ENCODE results near the gene HIPK3.

Gene HIPK3

DNA sequence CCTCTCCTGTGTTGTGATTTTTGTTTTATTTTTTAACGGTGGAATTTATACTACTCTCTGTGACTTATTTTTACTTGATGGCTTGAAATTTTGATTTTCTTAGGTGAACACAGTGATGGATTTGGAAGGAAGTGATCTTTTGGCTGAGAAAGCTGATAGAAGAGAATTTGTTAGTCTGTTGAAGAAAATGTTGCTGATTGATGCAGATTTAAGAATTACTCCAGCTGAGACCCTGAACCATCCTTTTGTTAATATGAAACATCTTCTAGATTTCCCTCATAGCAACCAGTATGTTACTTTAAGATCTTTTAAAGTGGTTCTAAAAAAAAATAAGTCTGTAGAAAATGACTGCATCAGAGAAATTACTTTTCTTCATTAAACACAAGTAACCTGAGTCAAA lies 82.1 kb downstream of the HIPK3 start:
- Histone ChIP-seq H3K4me1 (ENCODE audit: insufficient read depth, poor library complexity, severe bottlenecking) (no peaks in the 10 kb centered on the region), H3K9me3 (ENCODE audit: severe bottlenecking) (no peaks in the 10 kb centered on the region), H3K27me3 (ENCODE audit: insufficient read depth, poor library complexity, severe bottlenecking) (no peaks in the 10 kb centered on the region), H3K36me3 (ENCODE audit: low read depth) (peaks cover 64% of the 10 kb centered on the region), H3K4me3 (ENCODE audit: severe bottlenecking) (no peak overlapping the region), H3K27ac (ENCODE audit: poor library complexity, severe bottlenecking) (no peak overlapping the region)
- ATAC-seq (ENCODE audit: low read depth) (no peak), DNase-seq (ENCODE audit: low spot score) (no peak)
- TF ChIP-seq, protein P1, sequence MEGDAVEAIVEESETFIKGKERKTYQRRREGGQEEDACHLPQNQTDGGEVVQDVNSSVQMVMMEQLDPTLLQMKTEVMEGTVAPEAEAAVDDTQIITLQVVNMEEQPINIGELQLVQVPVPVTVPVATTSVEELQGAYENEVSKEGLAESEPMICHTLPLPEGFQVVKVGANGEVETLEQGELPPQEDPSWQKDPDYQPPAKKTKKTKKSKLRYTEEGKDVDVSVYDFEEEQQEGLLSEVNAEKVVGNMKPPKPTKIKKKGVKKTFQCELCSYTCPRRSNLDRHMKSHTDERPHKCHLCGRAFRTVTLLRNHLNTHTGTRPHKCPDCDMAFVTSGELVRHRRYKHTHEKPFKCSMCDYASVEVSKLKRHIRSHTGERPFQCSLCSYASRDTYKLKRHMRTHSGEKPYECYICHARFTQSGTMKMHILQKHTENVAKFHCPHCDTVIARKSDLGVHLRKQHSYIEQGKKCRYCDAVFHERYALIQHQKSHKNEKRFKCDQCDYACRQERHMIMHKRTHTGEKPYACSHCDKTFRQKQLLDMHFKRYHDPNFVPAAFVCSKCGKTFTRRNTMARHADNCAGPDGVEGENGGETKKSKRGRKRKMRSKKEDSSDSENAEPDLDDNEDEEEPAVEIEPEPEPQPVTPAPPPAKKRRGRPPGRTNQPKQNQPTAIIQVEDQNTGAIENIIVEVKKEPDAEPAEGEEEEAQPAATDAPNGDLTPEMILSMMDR (IDR thresholded peaks at IDR 0.05; ENCODE audit: poor library complexity, severe bottlenecking) = no peak

DNA sequence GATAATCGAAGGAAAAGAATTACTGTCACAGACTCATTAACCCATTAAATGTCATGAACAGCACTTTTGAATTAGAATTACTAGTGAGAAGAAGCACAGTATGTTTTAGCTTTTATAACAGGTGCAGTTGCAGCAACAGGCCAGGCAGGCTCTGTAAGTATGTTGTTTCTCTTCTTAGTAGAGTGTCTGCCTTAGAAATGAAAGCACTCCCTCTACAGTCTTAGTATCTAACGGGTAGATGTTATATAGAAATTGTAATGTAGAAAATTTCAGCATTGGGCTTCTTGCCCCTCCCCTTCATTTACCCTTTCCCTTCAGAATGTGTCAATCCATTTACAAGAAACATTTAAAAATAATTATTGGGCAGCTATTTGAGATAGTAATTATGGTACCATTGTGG lies 87.4 kb downstream of the HIPK3 start:
- Histone ChIP-seq H3K27me3 (ENCODE audit: insufficient read depth, poor library complexity, severe bottlenecking) (no peaks in the 10 kb centered on the region), H3K4me3 (ENCODE audit: severe bottlenecking) (no peak overlapping the region), H3K36me3 (ENCODE audit: low read depth) (peaks cover 82% of the 10 kb centered on the region), H3K27ac (ENCODE audit: poor library complexity, severe bottlenecking) (no peak overlapping the region), H3K4me1 (ENCODE audit: insufficient read depth, poor library complexity, severe bottlenecking) (no peaks in the 10 kb centered on the region), H3K9me3 (ENCODE audit: severe bottlenecking) (no peaks in the 10 kb centered on the region)
- ATAC-seq (ENCODE audit: low read depth) (peak; percentile 51; the same call in 1 of the 3 replicates), DNase-seq (ENCODE audit: low spot score) (no peak)
- TF ChIP-seq, protein P1 (IDR thresholded peaks at IDR 0.05; ENCODE audit: poor library complexity, severe bottlenecking) = peak; percentile 15

DNA sequence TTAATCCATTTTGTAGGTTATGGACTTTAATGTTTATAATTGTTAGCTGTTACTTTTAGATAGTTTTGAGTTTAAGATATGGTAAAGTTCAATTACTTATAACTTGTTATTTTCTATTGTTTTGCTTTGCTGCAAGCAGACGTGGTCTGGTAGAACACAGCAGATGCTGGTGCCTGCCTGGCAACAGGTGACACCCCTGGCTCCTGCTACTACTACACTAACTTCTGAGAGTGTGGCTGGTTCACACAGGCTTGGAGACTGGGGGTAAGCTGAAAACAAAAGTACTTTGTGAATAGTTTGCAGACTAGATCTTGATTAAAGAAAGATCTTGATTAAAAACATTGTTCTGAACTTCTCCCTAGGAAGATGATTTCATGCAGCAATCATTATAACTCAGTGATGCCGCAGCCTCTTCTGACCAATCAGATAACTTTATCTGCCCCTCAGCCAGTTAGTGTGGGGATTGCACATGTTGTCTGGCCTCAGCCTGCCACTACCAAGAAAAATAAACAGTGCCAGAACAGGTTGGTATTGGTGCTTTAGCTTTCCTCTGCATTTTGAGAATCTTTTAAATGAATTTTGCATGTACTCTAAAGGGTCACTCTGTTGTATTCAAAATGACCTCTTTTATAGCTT lies 90.4 kb downstream of the HIPK3 start:
- no peak for ATAC-seq (ENCODE audit: low read depth)
- H3K27ac ChIP-seq (ENCODE audit: poor library complexity, severe bottlenecking) = no peak overlapping the region
- TF ChIP-seq, protein P1 (IDR thresholded peaks at IDR 0.05; ENCODE audit: poor library complexity, severe bottlenecking) = no peak
- no peak overlapping the region for H3K4me3 ChIP-seq (ENCODE audit: severe bottlenecking)
- H3K36me3 ChIP-seq (ENCODE audit: low read depth) = peaks cover 89% of the 10 kb centered on the region
- no peaks in the 10 kb centered on the region for H3K4me1 ChIP-seq (ENCODE audit: insufficient read depth, poor library complexity, severe bottlenecking)
- DNase-seq (ENCODE audit: low spot score) = no peak
- H3K27me3 ChIP-seq (ENCODE audit: insufficient read depth, poor library complexity, severe bottlenecking) = no peaks in the 10 kb centered on the region
- H3K9me3 ChIP-seq (ENCODE audit: severe bottlenecking) = no peaks in the 10 kb centered on the region

DNA sequence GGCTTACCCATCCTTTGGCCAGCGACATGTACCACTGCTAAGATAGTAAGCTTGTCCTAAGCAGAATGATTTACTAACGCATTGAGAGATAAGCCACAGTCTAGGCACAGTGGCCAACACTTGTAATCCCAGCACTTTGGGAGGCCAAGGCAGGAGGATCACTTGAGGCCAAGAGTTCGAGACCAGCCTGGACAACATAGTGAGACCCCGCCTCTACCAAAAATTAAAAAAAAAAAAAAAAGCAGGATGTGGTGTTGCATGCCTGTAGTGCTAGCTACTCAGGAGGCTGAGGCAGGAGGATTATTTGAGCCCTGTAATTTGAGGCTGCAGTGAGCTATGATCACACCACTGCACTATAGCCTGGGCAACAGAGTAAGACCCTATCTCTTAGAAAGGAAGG lies 93.1 kb downstream of the HIPK3 start:
- no peak for DNase-seq (ENCODE audit: low spot score)
- Histone ChIP-seq H3K27me3 (ENCODE audit: insufficient read depth, poor library complexity, severe bottlenecking) (no peaks in the 10 kb centered on the region), H3K9me3 (ENCODE audit: severe bottlenecking) (no peaks in the 10 kb centered on the region), H3K36me3 (ENCODE audit: low read depth) (peaks cover 96% of the 10 kb centered on the region), H3K27ac (ENCODE audit: poor library complexity, severe bottlenecking) (no peak overlapping the region), H3K4me1 (ENCODE audit: insufficient read depth, poor library complexity, severe bottlenecking) (no peaks in the 10 kb centered on the region), H3K4me3 (ENCODE audit: severe bottlenecking) (no peak overlapping the region)
- TF ChIP-seq, protein P1 (IDR thresholded peaks at IDR 0.05; ENCODE audit: poor library complexity, severe bottlenecking) = no peak
- no peak for ATAC-seq (ENCODE audit: low read depth)

DNA sequence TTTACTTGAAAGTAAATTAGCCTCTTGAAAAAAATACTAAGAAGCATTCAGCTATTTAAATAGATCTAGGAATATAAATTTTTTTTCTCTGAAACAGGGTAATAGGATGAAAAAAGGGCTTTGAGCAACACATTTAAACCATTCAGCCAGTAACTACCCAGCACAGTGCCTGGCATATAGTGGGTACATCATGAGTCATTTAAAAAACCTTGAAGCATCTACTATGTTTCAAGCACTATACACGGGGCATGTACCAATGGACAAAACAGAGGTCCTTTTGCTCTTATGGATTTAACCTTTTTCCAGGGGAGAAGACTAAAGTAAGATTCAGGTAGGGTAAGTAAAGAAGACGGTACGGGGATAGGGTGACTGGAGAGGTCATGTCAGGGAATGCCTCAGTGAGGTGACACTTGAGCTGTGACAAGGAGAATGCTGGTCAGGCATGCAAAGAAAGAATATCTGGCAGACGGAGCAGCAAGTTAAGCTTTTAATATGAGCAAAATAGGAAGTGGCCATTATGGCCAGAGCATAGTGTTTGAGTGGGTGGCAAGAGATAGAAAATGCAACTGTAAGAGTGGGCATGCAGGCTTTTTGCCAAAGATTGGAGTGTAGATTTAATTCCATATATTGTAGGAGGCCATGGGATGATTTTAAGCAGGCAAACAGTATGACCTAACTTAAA lies 101.1 kb downstream of the HIPK3 start:
- Histone ChIP-seq H3K36me3 (ENCODE audit: low read depth) (peaks cover 21% of the 10 kb centered on the region), H3K27me3 (ENCODE audit: insufficient read depth, poor library complexity, severe bottlenecking) (no peaks in the 10 kb centered on the region), H3K27ac (ENCODE audit: poor library complexity, severe bottlenecking) (no peak overlapping the region), H3K4me1 (ENCODE audit: insufficient read depth, poor library complexity, severe bottlenecking) (no peaks in the 10 kb centered on the region), H3K4me3 (ENCODE audit: severe bottlenecking) (no peak overlapping the region), H3K9me3 (ENCODE audit: severe bottlenecking) (no peaks in the 10 kb centered on the region)
- ATAC-seq (ENCODE audit: low read depth) = no peak
- no peak for DNase-seq (ENCODE audit: low spot score)
- TF ChIP-seq, protein P1 (IDR thresholded peaks at IDR 0.05; ENCODE audit: poor library complexity, severe bottlenecking) = no peak

All from RWPE2 (cell line).